ENCODE measurements around the gene KRTDAP. TPM values are rescaled to one million over a fixed set of nuclear protein-coding genes. Genes with fewer than 3 reads are reported as not detected.

Gene KRTDAP
- total and polyA plus RNA-seq, 2 donors (not counting 3 experiments of a cell fraction or from before 2014, with no cell fraction given) = not detected

GRCh38 chr19:35507561-35507960, 17.3 kb upstream of the KRTDAP start:
- H3K9ac ChIP-seq (replicated peaks; ENCODE audit: extremely low read depth, insufficient read depth, low read length) = no peak overlapping the region
- peaks cover 26 to 29% of the 10 kb centered on the region in 2 experiments for H3K27me3 ChIP-seq (ENCODE audit: control insufficient read depth in 2 of 2, insufficient read depth in 2 of 2, low read length in 2 of 2)
- POLR2A ChIA-PET = no interaction called here
- DNase-seq (ENCODE audit: low read depth, low spot score) (no peak), FAIRE-seq (no peak)
- H3K79me2 ChIP-seq (ENCODE audit: control insufficient read depth, insufficient read depth, low read length) = no peaks in the 10 kb centered on the region
- no peak overlapping the region for H3K27ac ChIP-seq (ENCODE audit: insufficient read depth, low read depth, low read length)
- BruUV-seq (replicated peaks) = no TSS peak
- TF ChIP-seq POLR2A (IDR thresholded peaks at IDR 0.05; ENCODE audit: low read depth, low read length) = no peak
- TF ChIP-seq MAX (IDR thresholded peaks at IDR 0.05; ENCODE audit: insufficient read depth, insufficient read length) = no peak
- no peak for TF ChIP-seq JUN (IDR thresholded peaks at IDR 0.05; ENCODE audit: borderline replicate concordance, insufficient read depth, insufficient read length, low read depth)
- no peak for TF ChIP-seq FOS (IDR thresholded peaks at IDR 0.05; ENCODE audit: borderline replicate concordance, insufficient read depth, low read length)
- TF ChIP-seq GATA2 (IDR thresholded peaks at IDR 0.05; ENCODE audit: insufficient read depth, insufficient read length, low read depth, low read length) = no peak
- no peak for TF ChIP-seq MYC (IDR thresholded peaks at IDR 0.05; ENCODE audit: low read depth, low read length)
- no peak for TF ChIP-seq EZH2 (IDR thresholded peaks at IDR 0.05; ENCODE audit: borderline replicate concordance, low read depth, low read length, severe bottlenecking)
- TF ChIP-seq POLR2AphosphoS5 (IDR thresholded peaks at IDR 0.05; ENCODE audit: insufficient read depth, low read depth, low read length) = no peak
- TF ChIP-seq CTCF (IDR thresholded peaks at IDR 0.05; ENCODE audit: extremely low read depth in 1 of 2, insufficient read depth in 1 of 2, low read depth in 1 of 2, low read length in 2 of 2) = no peak
- H3K36me3 ChIP-seq (ENCODE audit: control insufficient read depth in 2 of 2, extremely low read depth in 1 of 2, insufficient read depth in 2 of 2, low read length in 2 of 2) = no peaks in the 10 kb centered on the region
- H3K4me2 ChIP-seq (ENCODE audit: insufficient read depth, low read length) = no peak overlapping the region
- H3K4me1 ChIP-seq (ENCODE audit: control insufficient read depth, extremely low read depth, insufficient read depth, low read length) = no peaks in the 10 kb centered on the region
- intact Hi-C loops (cut with micrococcal nuclease) (no loop called here), dilution Hi-C loops (cut with MboI; ENCODE audit: extremely low pct_ligation_motif_present, low sequenced_read_pairs) (no loop called here)
- no peaks in the 10 kb centered on the region for H3K9me1 ChIP-seq (replicated peaks; ENCODE audit: control insufficient read depth, extremely low read depth, insufficient read depth, low read length)
- no peak overlapping the region for H3K4me3 ChIP-seq (replicated peaks in 1 of 3; ENCODE audit: insufficient read depth in 1 of 3, low read depth in 1 of 3, low read length in 3 of 3)
- no peaks in the 10 kb centered on the region for H4K20me1 ChIP-seq (replicated peaks; ENCODE audit: control insufficient read depth, extremely low read depth, insufficient read depth, low read length)
- H2AFZ ChIP-seq (ENCODE audit: low read depth, low read length) = no peak overlapping the region
- CTCF ChIA-PET = interaction anchor here (0.6 to 4.7 kb wide), 4 partner anchors 12 to 534 kb away, joined by 3 to 29 read pairs (median 16); no protein-coding TSS in a partner anchor
- no peaks in the 10 kb centered on the region for H3K9me3 ChIP-seq (replicated peaks; ENCODE audit: control insufficient read depth, insufficient read depth, low read length)
